OCI-M1 (cell line): Measurements from ENCODE around the gene PGBD1.

Experiments used
- DNase-seq: peaks from one replicate; lab custom pipeline; 2025; lab: John Stamatoyannopoulos, UW

PGBD1 gene, protein sequence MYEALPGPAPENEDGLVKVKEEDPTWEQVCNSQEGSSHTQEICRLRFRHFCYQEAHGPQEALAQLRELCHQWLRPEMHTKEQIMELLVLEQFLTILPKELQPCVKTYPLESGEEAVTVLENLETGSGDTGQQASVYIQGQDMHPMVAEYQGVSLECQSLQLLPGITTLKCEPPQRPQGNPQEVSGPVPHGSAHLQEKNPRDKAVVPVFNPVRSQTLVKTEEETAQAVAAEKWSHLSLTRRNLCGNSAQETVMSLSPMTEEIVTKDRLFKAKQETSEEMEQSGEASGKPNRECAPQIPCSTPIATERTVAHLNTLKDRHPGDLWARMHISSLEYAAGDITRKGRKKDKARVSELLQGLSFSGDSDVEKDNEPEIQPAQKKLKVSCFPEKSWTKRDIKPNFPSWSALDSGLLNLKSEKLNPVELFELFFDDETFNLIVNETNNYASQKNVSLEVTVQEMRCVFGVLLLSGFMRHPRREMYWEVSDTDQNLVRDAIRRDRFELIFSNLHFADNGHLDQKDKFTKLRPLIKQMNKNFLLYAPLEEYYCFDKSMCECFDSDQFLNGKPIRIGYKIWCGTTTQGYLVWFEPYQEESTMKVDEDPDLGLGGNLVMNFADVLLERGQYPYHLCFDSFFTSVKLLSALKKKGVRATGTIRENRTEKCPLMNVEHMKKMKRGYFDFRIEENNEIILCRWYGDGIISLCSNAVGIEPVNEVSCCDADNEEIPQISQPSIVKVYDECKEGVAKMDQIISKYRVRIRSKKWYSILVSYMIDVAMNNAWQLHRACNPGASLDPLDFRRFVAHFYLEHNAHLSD

DNA sequence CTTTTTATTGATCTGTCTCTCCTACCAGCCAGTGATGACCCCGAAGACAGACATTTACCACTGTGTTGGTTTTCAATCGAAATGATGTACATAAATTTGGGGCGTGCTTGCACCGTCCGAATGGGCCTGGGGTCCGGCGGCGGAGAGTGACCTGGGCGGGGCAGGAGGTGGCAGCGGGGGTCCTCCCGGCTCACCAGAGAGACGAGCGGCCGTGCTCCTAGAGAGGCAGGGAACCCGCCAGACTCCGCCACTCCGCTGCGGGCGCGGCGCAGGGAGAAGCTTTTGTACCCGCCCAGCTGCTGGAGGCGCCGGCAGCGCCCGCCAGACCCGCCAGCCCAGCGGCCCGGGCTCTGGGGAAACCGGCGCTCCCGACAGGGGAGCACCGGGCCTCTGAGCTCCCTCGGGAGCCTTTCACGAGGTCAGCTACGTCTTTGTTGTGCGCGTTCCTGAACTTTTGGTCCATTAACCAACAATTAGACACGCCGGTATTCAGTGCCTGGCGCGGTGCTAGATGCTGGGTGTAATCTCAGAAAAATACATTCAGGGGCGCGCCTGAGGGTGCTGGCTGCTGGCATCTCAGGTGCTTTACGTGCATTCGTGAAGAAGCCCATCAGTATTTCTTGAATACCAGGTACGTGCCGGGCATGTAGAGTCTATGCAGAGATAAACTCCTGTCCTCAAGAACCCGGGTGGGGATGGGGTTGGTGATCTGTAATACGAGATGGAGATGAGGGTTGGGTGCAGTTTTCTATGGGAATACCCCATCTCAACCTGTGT lies at the start of gene PGBD1:
Gene PGBD1 (plus strand): TSS at position 285 of the 777 bp plus-strand sequence. CDS start 2,242 bp downstream, outside the sequence.
- peak; percentile 92 for DNase-seq

DNA sequence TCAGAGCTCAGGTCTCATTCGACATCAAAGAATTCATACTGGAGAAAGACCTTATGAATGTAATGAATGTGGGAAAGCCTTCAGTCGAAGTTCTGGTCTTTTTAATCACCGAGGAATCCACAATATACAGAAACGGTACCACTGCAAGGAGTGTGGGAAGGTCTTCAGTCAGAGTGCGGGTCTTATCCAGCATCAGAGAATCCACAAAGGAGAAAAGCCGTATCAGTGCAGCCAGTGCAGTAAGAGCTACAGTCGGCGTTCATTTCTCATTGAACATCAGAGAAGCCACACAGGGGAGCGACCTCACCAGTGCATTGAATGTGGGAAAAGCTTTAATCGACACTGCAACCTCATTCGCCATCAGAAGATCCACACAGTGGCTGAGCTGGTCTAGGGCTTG lies 48.6 kb upstream of the PGBD1 start:
- DNase-seq, result no peak

DNA sequence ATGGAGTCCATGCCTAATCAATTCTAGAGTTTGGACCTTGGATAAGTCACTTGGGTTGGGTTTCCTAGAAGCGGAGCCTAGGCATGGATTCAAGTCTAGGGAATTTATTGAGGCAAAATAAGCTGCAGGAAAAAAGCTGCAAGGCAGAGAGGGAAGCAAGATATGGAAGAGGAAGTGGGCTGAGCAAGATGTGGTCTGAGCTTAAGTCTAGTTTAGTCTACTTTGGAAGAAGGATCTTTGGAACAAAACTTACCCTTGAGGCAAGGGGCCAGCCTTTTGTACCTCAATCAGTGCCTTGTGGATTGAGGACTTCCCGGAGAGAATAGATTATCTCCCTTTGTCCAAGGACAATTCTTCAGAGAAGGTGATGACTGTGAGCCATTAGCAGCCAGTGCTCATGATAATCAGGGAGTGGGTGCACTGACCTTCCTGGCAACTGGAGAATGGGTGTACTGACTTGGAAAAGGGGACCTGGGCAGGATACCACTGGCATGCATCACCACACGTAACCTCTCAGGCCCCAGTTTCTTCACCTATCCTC lies 45.4 kb upstream of the PGBD1 start:
- peak; percentile 25 for DNase-seq

- DNase-seq, result no peak
Observed at GRCh38 chr6:28239636-28240035, 41.7 kb upstream of the PGBD1 start.

DNA sequence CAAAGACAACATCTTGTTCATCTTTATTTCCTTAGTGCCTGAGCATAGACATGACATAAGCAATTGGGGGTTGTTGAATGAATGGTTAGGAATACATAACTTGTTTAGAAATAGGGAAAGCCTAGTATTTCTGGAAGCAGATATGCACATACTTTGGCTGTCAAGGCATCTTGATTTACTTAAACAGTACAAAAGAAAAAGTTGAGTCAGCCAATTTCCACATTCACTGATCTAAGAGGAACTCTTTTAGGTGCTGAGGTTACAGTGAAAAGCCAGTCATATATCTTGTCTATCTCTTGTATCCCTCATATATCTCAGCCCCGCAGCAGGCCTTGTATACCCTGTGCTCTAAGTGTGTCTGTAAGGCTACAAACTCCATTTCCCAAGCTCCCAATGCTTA lies 40.9 kb upstream of the PGBD1 start:
- peak; percentile 49 for DNase-seq

- no peak for DNase-seq
Observed at GRCh38 chr6:28243946-28244345, 37.4 kb upstream of the PGBD1 start.

GRCh38 chr6:28245206-28245941 lies 36.0 kb upstream of the PGBD1 start:
- no peak for DNase-seq

- no peak for DNase-seq
Observed at GRCh38 chr6:28248916-28249315, 32.5 kb upstream of the PGBD1 start.

DNA sequence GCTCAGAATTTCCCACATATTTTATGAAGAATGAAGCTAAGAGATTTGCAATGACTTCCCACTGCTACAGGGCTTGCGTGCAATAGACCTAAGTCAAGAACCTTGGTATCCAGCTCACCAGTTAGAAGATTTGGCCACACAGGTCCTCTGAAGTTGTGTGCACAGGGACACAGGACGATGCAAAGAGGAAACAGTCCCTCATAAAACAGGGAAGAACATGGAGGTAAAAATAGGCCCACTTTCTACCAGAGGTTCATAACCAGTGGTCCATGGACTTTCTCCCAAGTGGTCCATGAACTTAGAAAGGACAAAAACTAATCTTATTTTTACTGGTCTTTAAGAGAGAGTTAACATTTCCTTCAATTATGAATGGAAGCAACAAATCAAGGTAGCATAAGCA lies 30.6 kb upstream of the PGBD1 start:
- no peak for DNase-seq

DNA sequence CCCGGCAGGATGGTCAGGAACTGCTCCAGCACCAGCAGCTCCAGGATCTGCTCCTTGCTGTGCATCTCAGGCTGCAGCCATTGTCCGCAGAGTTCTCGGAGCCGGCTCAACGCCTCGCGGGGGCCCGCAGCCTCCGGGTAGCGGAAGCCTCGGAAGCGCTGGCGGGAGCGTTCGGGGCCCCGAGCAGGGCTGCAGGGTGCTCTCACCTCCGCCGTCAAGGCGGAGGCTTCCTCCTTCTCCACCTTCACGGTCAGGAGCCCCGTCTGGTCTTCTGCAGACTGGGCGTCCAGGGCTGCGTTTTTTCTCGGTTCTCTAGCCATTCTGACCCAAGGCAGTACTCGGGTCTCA lies 29.7 kb upstream of the PGBD1 start:
- no peak for DNase-seq

GRCh38 chr6:28252009-28252975 lies 29.1 kb upstream of the PGBD1 start, which contains the start of gene ZKSCAN4:
Gene ZKSCAN4, minus strand, starts transcription at chr6:28252269. Its CDS starts 289 bp downstream, at chr6:28251980.
- peak; percentile 97 for DNase-seq

GRCh38 chr6:28254121-28254519 lies 27.3 kb upstream of the PGBD1 start:
- peak; percentile 47 for DNase-seq

GRCh38 chr6:28257042-28257441 lies 24.3 kb upstream of the PGBD1 start:
- DNase-seq, result no peak

DNA sequence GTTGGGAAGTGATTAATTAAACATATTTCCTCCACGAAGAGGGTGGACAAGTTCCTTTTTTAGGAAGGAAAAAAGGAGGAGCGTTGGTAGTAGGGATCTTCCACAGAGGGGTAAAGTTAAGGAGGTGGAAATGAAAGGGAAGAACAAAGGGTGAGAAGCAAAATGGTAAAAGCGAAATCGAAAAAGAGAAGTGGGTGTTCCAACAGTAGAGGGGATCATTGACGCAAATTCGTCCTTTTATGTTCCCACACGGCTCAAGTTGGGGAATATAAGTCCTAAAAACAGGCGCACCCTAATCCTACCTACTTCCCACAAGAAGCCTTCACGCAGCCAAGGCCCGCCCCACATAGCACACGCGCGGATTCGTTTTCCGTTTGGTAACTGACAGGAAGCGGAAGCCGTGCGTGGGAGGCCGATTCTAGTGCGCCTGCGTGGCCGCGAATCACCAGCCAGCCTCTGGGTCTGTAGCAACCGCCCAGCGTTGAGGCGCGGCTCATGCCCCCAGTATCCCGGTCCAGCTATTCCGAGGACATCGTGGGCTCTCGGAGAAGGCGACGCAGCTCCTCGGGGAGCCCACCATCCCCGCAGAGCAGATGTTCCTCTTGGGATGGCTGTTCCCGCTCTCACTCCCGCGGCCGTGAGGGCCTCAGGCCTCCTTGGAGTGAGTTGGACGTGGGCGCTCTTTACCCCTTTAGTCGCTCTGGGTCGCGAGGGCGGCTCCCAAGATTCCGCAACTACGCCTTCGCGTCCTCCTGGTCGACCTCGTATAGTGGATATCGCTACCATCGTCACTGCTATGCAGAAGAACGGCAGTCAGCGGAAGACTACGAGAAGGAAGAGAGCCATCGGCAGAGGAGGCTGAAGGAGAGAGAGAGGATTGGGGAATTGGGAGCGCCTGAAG lies 22.2 kb upstream of the PGBD1 start, which contains the start of gene NKAPL:
Gene NKAPL (plus strand): TSS at position 421 of the 901 bp plus-strand sequence. CDS start 75 bp downstream, at position 496.
- no peak for DNase-seq

DNA sequence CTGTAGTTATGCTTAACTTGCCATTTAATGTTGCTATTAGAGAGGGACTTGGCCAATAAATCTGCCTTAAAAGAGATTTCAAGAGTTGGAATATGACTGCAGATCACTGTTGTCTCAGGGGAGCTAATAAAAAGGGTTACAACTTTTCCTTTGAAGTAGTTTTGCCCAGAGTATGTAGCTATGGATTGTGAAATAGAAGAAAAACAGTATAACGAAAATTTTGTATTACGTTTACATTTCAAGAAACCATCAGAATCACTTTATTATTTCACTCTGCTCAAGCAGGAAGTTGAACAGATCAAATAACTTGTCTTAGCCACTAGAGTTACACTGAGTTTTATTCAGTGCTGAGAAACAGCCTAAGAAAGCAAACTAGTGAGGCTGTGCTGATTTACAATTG lies 17.4 kb upstream of the PGBD1 start:
- DNase-seq, result peak; percentile 36

- no peak for DNase-seq
Observed at GRCh38 chr6:28264834-28265401, 16.5 kb upstream of the PGBD1 start.

DNA sequence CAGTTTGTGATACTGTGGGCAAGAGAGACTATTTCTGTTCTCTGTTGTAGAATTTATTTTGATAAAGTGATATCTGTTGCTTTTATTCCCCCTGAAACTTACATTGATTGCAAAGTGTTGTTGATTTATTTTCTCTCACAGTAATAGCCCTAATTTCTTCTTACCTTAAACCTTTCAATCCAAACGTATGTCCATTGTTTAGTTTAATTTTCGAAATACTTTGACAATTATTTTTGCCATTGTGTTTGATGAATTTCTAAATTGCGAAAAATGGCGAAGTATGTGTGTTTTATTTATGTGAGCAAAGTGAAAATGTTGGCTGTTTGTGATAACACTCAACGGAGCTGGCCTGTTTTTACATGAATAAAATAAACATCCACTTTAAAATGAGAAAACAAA lies 14.8 kb upstream of the PGBD1 start:
- no peak for DNase-seq

DNA sequence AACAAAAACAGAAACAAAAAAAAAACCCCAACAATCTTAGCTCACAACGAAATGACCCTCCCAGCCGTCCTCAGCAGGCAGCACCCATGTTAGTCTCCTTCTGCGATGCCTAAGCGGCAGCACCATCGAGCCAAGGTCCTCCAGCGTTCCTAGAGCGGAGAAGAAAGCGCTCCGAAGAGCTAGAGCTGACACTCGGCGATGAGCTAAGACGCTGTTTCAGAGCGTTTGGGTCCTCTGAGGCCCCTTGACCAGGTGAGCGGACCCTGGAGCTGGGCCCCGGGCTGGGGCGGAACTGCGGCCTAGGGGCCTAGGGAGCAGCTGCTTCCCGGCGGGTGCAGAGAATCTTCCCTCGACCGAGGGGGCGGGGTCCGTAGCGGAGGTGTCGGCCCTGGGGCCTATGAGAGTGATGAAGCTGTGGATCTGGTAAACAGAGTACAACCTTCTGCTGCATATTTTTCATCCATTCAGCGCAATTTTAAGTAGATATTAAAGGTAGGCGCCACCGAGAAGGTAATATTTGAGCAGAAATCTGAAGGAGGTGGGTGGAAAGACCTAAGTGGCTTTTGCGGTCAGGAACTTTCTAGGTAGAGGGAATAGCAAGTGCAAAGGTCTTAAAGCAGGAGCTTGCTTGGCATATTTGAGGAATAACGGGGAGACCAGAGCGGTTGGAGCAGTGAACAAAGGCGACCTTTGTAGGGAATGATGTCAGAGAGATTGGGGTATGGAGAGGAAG lies 14.2 kb upstream of the PGBD1 start, which contains the start of gene ZSCAN26:
Gene ZSCAN26 (plus strand): TSS at position 182 of the 733 bp plus-strand sequence. CDS start 4,777 bp downstream, outside the sequence.
- peak; percentile 97 for DNase-seq
